Calu3 (cell line): ENCODE measurements around the gene FRY. TPM values are rescaled to one million over a fixed set of nuclear protein-coding genes. Genes with fewer than 3 reads are reported as not detected.

Experiments used
- BruUV-seq: library from RNA; stranded (reverse); fragments of 400-500 nt; replicated peaks from 2 replicates; lab custom pipeline; 2021; lab: Mats Ljungman, UMichigan
- CTCF ChIA-PET: fragments of 300-600 bp; sonication (Branson Sonifier 250); formaldehyde crosslinking; loops from one replicate; lab custom pipeline; 2022; ENCODE audit warnings: antibody characterized with exemption; lab: Charles Lee
- DNase-seq: peaks from one replicate; pipeline ENCODE4 v3.0.0; 2022
- H3K27ac Mint-ChIP-seq: one replicate; pipeline ENCODE4 v1.8.0; 2022; ENCODE audit warnings: mixed read lengths; ENCODE audit not compliant: unreplicated experiment
- H3K27me3 Mint-ChIP-seq: one replicate; pipeline ENCODE4 v1.8.0; 2022; ENCODE audit warnings: mixed read lengths; ENCODE audit not compliant: unreplicated experiment
- H3K36me3 Mint-ChIP-seq: one replicate; pipeline ENCODE4 v1.8.0; 2022; ENCODE audit warnings: mild to moderate bottlenecking, moderate library complexity, mixed read lengths; ENCODE audit not compliant: insufficient read depth, unreplicated experiment
- H3K4me1 Mint-ChIP-seq: one replicate; pipeline ENCODE4 v1.8.0; 2022; ENCODE audit warnings: mild to moderate bottlenecking, low read depth, mixed read lengths; ENCODE audit not compliant: unreplicated experiment
- H3K4me3 Mint-ChIP-seq: one replicate; pipeline ENCODE4 v1.8.0; 2022; ENCODE audit warnings: mild to moderate bottlenecking, low read depth, moderate library complexity, mixed read lengths; ENCODE audit not compliant: unreplicated experiment
- H3K9me3 Mint-ChIP-seq: one replicate; pipeline ENCODE4 v1.8.0; 2022; ENCODE audit warnings: low read depth, mixed read lengths; ENCODE audit not compliant: unreplicated experiment
- CTCF ChIP-seq: fragments of 200-600 bp; IDR thresholded peaks from one replicate; pipeline ENCODE4 v1.8.0; 2022; ENCODE audit warnings: antibody characterized with exemption; ENCODE audit not compliant: unreplicated experiment
- intact Hi-C: fragments of 100-400 bp; cut with micrococcal nuclease; formaldehyde crosslinking; loops from one replicate; pipeline ENCODE4 v1.10.0; 2022; ENCODE audit not compliant: unreplicated experiment
- total RNA-seq: library from RNA; stranded (reverse); gene quantifications from 2 replicates; pipeline ENCODE4 v1.2.3, GENCODE V29; 2022

Gene FRY
- total RNA-seq, 1 experiment from 2014 or later, result 6.2 TPM

- Mint-ChIP-seq H3K4me3 (no peak overlapping the region), H3K27ac (no peak overlapping the region), H3K9me3 (no peaks in the 10 kb centered on the region), H3K36me3 (no peaks in the 10 kb centered on the region), H3K27me3 (no peaks in the 10 kb centered on the region), H3K4me1 (peaks cover 6% of the 10 kb centered on the region)
- BruUV-seq, result no TSS peak
- CTCF ChIA-PET, result no interaction called here
- no peak for DNase-seq
- intact Hi-C loops, result no loop called here
- TF ChIP-seq CTCF, result no peak
Observed at GRCh38 chr13:32200741-32201140, 169.2 kb downstream of the FRY start.

- no peaks in the 10 kb centered on the region for H3K36me3 Mint-ChIP-seq
- no peak overlapping the region for H3K27ac Mint-ChIP-seq
- H3K27me3 Mint-ChIP-seq, result no peaks in the 10 kb centered on the region
- no peak for DNase-seq
- BruUV-seq, result no TSS peak
- intact Hi-C loops, result no loop called here
- no peak for TF ChIP-seq CTCF
- H3K4me3 Mint-ChIP-seq, result no peak overlapping the region
- H3K9me3 Mint-ChIP-seq, result no peaks in the 10 kb centered on the region
- peaks cover 15% of the 10 kb centered on the region for H3K4me1 Mint-ChIP-seq
- CTCF ChIA-PET, result no interaction called here
Observed at GRCh38 chr13:32201809-32202208, 170.2 kb downstream of the FRY start.

GRCh38 chr13:32202268-32202667 lies 170.7 kb downstream of the FRY start:
- BruUV-seq, result no TSS peak
- H3K9me3 Mint-ChIP-seq, result no peaks in the 10 kb centered on the region

GRCh38 chr13:32203221-32203620 lies 171.6 kb downstream of the FRY start:
- CTCF ChIA-PET, result no interaction called here
- Mint-ChIP-seq H3K4me1 (peaks cover 15% of the 10 kb centered on the region), H3K4me3 (no peak overlapping the region), H3K9me3 (no peaks in the 10 kb centered on the region), H3K27ac (no peak overlapping the region), H3K27me3 (no peaks in the 10 kb centered on the region), H3K36me3 (no peaks in the 10 kb centered on the region)
- no peak for DNase-seq
- intact Hi-C loops, result no loop called here
- TF ChIP-seq CTCF, result no peak
- BruUV-seq, result no TSS peak

More at GRCh38 chr13:32202268-32202667, 170.7 kb downstream of the FRY start:
- intact Hi-C loops, result no loop called here
- CTCF ChIA-PET, result no interaction called here
- no peaks in the 10 kb centered on the region for H3K27me3 Mint-ChIP-seq
- no peak for TF ChIP-seq CTCF
- no peak for DNase-seq
- H3K4me1 Mint-ChIP-seq, result peaks cover 15% of the 10 kb centered on the region
- no peak overlapping the region for H3K27ac Mint-ChIP-seq
- no peaks in the 10 kb centered on the region for H3K36me3 Mint-ChIP-seq
- no peak overlapping the region for H3K4me3 Mint-ChIP-seq
